ENCODE measurements around the gene BRCA2.
A peak's percentile ranks its signal among the peaks of the same experiment; 100 is the strongest.

Gene BRCA2

DNA sequence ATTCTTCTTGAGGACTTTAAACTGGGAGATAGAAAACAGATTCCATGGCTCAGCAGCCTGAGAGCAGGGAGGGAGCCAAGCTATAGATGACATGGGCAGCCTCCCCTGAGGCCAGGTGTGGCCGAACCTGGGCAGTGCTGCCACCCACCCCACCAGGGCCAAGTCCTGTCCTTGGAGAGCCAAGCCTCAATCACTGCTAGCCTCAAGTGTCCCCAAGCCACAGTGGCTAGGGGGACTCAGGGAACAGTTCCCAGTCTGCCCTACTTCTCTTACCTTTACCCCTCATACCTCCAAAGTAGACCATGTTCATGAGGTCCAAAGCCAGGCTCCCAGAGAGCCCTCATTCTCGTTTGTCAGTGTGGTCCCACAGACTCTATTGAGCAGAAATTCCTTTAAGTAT, 104.6 kb downstream of the BRCA2 start:
- DNase-seq (ENCODE audit: low read depth) = no peak
- no peak overlapping the region for H3K4me3 ChIP-seq (ENCODE audit: low read depth, low read length)

DNA sequence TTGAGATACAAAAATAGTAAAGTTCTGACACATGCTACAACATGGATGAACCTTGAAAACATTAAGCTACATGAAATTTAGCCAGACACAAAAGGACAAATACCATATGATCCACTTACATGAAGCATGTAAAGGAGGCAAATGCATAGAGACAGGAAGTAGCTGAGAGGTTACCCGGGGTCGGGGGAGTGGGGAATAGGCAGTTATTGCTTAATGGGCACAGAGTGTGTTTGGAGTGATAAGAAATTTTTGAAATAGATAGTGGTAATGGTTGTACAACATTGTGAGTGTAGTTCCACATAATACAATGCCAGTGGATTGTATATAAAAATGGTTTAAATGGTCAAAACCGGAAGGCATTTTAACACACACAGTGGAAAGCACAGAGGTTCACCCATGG, 108.3 kb downstream of the BRCA2 start:
- no peak overlapping the region for H3K4me3 ChIP-seq (ENCODE audit: low read depth, low read length)
- DNase-seq (ENCODE audit: low read depth) = no peak

DNA sequence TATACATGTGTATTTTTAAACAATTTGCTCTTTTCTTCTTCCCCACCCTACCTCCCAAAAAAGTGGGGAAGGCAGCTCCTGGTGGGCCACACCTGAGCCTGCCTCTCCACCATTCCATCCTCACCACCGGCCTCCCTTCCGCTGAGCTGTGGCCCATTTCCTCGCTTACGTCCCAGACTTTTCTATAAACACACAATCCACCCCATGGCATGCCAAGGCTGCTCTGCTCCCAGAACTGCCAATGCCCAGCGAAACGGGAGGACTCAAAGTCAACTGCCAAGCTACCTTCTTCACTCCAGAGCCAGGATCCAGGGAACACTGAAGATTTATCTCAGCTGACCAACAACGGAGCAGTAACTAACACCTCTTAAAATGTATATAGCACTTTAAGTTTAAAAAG, 109.8 kb downstream of the BRCA2 start:
- H3K4me3 ChIP-seq (ENCODE audit: low read depth, low read length) = no peak overlapping the region
- no peak for DNase-seq (ENCODE audit: low read depth)

DNA sequence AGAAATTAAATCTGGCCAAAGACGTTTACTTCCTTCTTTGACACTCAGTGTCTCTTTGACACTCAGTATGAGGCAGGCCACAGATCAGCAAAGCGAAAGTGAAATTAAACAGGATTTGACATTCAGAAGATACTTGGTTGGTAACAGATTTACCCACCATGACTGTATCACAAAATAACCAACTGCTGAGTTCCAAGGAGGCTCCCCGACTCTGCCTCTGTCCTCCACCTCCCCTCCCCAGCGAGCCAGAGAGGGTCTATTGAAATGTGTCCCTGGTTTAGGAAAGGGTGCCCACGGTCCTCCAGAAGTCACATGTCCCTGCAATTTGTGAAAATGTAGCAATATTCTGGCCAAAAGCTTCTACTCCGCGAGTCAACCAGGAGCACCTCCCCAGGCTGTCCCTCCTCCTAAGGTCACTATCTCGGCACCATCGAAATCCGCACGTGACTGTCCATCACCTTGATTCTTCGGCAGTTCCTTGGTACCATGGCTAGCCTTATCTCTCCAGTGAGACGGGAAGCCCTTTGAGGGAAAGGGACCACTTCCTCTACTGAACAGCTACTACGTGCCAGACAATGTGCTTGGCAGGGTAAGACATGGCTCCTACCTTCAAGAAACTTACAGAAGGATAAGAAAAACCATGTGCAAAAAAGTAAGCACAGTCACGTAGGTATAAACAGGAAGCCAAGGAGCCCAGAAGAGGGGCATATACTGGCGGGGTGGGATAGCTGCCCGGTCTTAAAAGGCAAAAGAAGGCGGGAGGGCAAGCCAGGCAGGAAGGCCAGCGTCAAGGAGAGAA, 111.1 kb downstream of the BRCA2 start:
- no peak for DNase-seq (ENCODE audit: low read depth)
- H3K4me3 ChIP-seq (ENCODE audit: low read depth, low read length) = peak overlapping the region; percentile 62

DNA sequence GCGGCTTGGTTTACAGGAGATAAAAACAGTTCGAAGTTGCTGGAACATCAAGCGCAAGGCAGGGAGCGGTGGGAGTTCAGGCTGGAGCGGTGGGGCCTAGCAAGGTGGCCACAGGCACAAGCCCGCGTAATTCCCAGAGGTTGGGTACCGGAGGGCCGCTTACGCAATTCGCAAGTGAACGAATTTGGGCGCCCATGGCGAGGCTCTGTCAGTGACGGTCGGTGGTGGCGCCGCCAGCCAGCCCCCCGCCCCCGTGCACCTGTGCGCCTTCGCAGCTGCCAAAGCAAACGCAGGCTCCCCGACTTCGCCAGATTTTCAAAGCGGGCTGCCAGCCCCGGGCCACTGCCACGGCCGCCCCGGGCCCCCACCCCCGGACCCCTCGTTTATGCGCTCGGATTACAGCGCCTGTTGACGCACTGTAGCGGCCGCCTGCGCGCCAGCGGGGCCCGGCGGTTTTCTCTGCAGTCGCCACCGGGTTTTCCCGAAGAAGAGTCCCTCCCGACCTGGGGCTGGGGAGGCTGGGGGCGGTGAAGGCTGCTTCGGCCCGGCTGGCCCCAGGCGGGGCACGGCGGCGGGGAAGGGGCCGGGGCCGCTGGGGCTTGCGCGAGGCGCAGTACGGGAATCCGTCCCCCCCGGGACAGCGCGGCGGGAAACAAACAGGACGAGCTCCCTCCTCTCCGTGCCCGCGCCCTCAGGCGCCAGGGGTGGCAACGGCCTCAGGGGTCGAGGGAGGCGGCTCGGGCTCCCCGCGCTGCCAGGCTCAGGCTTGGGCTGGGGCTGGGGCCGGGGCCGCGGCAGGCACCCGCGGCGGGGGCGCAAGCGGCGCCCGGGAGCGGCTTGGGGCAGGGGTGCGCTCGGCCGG, 111.9 kb downstream of the BRCA2 start:
- DNase-seq (ENCODE audit: low read depth) = no peak
- H3K4me3 ChIP-seq (ENCODE audit: low read depth, low read length) = peak overlapping the region; percentile 62

DNA sequence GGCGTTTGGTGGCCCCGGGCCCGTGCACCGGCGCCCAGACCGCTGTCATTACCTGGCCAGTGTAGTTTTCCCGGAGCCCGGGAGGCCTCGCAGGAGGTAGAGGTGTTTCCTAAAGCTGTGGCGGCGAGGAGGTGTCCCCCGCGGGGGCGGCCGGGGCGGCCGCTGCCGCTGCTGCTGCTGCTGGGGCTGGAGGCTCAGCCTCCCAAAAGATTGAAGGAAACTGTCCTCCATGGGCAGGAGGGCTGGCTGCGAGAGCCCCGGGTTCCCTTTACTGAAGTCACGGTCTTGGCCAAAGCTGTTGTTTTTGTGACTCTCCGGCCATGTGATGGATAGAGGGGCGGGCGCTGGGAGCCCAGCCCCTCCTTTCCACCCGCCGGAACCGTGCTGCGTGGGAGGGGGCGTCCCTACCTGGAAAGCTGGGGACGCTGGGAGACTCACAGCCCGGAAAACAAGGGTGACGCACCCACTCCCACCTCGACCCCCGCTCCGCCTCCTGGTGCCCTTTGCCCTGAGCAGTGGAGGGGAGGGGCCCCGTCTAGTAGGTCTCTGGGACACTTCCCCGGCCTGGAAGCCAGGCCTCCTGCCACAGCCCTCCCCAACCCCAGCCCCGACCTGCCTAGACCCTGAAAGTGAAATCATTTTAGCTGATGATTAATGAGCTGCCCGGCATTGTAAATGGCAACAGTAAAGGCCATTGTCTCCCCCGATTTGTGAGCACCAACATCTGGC, 112.7 kb downstream of the BRCA2 start, which contains the start of gene N4BP2L1:
Gene N4BP2L1 (minus strand): TSS at position 279 of the 729 bp plus-strand sequence. CDS start 48 bp downstream, at position 231.
- DNase-seq (ENCODE audit: low read depth) = no peak
- peak within 1 kb of the TSS; percentile 62 for H3K4me3 ChIP-seq (ENCODE audit: low read depth, low read length)

DNA sequence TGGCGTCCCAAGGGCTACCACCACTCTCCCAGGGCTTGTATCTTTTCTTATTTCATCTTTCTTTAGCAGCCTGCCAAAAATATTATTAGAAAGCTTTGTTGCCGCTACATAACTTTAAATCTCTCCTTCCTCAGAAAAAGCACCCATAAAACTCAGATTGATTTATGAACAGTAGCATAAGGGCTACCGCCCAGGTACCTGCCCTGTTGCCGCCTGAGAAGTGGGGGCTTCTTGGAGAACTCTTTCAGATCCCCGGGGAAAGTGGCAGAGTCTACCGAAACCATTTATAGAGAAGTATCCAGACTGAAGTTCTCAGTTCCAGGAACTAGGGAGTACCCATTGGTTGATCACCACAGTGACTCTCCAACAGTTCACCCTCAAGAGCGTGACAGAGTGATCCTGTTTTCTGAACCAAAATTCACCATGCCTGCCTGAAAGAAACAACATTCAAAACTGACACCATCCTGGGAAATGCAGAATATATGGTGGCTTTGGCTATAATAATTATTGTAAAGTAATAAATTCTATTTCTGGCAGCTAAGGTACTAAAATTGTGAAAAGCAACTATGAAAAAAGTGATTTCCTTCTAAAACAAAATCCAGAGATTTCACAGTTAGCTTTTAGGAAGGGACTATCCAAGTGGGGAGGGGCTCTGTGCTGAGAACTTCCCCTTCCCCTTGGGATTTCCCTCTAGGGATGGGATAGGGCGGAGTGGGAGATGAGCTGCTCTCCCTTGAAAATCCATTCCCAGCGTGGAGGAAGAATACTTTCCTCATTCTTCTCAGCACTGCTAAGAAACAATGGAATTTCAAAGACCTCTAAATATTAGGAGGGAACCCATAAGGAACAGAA, 113.5 kb downstream of the BRCA2 start:
- H3K4me3 ChIP-seq (ENCODE audit: low read depth, low read length) = peak overlapping the region; percentile 62
- no peak for DNase-seq (ENCODE audit: low read depth)

DNA sequence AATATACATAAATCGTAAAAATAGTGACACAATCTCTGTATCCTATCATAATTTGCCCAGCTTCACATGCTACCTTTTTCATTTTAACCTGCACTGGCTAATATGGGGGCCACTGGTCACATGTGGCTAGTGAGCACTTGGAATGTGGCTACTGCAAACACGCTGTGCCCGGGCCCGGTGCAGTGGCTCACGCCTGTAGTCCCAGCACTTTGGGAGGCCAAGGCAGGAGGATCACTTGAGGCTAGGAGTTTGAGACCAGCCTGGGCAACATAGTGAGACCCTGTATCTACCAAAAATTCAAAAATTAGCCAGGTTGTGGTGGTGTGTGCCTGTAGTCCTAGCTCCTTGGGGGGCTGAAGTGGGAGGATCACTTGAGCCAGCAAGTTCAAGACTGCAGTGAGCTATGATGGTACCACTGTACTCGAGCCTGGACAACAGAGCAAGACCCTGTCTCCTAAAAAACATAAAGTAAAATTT, 114.2 kb downstream of the BRCA2 start:
- H3K4me3 ChIP-seq (ENCODE audit: low read depth, low read length) = no peak overlapping the region
- DNase-seq (ENCODE audit: low read depth) = no peak

DNA sequence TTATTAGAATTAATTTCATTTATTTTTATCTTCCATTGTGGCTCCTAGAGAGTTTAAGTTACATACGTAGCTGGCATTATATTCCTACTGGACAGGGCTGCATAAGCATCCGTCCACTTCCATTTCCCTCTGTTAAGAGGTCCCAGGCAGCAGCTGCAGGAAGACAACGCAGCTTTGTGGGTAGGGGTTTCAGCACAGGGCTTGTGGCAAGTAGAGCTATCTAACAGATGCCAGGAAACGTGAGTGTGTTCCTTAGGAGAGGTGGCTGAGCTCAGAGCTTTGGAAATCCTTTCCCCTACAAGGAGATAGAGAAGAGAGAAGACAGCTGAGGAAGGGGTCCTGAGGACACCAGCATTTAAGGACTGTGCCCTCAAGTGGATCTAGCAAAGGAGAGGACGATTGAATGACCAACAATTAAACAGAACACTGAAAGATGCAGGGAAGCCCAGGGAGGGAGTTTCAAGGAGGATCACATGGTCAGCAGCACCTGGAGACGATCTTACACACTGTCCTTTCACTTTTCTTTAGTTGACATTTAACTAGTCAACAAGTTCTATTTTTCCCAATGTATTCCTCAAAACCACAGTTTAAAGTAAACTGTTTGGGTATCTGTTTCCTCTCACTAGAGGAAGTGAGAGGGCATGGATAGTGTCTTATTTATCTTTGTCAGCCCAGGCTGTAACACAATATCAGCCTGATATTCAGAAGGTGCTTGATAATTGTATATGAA, 114.9 kb downstream of the BRCA2 start:
- DNase-seq (ENCODE audit: low read depth) = no peak
- no peak overlapping the region for H3K4me3 ChIP-seq (ENCODE audit: low read depth, low read length)

DNA sequence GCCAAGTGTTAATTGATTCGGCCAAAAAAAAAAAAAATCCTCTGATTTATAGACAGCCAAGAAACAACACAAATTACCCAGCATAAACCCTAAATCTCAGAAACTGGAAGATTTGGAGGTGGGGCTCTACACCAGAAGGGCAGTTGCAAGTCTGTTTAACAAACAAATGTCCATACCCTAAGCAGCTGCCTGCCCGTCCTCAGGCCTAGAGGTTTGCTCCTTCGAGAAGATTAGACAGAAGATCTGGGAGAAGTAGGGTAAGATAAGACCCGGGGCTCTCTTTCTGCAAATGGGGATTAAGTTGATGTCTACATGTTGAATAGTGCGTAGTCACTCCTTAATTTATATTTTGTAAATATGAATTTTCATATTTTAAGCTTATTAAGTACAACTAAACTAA, 116.1 kb downstream of the BRCA2 start:
- no peak overlapping the region for H3K4me3 ChIP-seq (ENCODE audit: low read depth, low read length)
- DNase-seq (ENCODE audit: low read depth) = no peak

DNA sequence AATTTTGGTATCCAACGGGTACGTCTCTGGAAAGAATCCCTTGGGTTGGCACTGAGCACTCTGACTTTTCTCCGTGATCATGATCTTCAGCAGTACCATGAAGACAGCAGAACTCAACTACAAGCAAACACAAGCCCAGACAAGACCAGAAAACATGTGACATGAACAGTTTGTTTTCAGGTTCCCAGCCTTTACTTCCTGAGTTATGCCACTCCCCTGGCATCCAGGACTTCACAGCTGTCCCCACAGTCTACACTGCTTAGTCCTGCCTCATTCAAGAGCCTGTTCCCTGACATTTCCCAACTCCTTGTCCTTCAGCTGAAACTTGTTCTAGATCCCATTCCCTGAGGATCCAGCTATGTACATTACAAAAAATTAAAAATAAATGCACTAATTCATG, 117.5 kb downstream of the BRCA2 start:
- H3K4me3 ChIP-seq (ENCODE audit: low read depth, low read length) = no peak overlapping the region
- no peak for DNase-seq (ENCODE audit: low read depth)

DNA sequence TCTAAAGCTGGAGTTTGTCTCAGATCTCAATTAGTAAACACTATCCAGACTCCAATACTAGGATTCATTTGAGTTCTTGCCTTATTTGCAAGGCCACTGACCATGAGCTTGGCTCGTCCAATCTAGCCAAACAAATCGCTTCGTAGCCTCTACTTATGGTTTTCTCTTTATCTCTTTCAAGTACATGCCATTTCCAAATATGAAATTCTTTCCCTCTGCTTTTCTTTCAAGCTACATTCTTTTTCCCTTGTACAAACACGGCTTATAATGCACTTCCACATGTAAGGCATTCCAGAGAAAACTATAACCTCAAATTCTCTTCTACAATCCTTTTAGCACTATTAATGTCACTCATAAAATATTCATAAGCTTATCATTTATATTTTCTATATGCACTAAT, 123.6 kb downstream of the BRCA2 start:
- no peak overlapping the region for H3K4me3 ChIP-seq (ENCODE audit: low read depth, low read length)
- no peak for DNase-seq (ENCODE audit: low read depth)

DNA sequence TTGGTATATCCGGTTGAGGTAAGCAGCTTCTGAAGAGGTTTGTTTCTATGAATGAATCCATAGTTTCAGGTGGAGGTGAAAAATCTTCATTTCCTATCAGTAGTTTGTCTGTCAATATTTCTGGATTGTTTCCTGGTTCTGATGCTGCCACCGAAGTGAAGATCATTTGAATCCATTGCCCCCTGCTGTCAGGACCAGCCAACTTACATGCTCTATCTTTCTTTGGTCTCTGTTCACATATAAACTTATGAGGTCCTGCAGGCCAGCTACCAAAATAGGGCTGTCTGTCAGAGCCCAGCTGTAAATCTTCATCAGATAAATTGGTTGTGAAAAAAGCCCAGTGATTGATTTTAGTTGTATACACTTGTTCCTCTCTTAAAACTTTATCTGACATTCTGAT, 127.8 kb downstream of the BRCA2 start:
- no peak for DNase-seq (ENCODE audit: low read depth)
- H3K4me3 ChIP-seq (ENCODE audit: low read depth, low read length) = no peak overlapping the region

DNA sequence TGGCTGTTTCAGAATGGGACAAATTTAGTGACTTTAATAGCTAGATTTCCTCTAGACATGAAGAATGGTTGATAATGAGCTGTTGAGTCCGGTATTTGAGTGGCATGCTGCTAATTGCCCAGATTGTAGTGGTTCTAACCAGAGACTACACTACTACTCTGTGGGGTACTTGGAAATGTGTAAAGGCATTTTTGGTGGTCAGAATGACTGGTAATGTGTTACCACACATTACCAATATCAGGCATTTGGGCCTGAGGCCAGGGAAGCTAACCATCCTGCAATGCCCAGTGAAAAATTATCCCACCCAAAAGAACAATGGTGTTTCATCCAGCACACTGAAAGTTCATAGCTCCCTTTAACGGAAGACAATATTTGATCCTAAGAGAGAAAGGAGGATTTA, 130.2 kb downstream of the BRCA2 start:
- DNase-seq (ENCODE audit: low read depth) = no peak
- no peak overlapping the region for H3K4me3 ChIP-seq (ENCODE audit: low read depth, low read length)

DNA sequence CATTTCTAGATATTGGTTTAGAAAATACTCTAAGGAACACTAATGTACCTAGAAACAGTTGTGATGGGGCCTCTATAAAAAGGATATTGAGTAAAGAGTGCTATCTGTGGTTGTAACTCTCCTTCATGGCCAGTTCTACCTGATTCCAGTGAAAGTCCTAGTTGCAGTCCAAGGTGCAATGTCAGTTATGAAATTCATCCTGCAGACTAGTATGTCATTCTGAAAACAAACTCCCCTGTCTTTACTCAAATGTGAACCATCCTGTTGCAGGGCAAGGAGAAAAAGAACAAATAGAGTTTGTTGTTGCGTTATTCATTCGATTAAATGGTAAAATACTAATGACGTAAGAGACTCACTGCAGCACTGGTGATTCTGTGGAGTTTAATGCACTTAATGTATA, 130.9 kb downstream of the BRCA2 start:
- DNase-seq (ENCODE audit: low read depth) = no peak
- no peak overlapping the region for H3K4me3 ChIP-seq (ENCODE audit: low read depth, low read length)

DNA sequence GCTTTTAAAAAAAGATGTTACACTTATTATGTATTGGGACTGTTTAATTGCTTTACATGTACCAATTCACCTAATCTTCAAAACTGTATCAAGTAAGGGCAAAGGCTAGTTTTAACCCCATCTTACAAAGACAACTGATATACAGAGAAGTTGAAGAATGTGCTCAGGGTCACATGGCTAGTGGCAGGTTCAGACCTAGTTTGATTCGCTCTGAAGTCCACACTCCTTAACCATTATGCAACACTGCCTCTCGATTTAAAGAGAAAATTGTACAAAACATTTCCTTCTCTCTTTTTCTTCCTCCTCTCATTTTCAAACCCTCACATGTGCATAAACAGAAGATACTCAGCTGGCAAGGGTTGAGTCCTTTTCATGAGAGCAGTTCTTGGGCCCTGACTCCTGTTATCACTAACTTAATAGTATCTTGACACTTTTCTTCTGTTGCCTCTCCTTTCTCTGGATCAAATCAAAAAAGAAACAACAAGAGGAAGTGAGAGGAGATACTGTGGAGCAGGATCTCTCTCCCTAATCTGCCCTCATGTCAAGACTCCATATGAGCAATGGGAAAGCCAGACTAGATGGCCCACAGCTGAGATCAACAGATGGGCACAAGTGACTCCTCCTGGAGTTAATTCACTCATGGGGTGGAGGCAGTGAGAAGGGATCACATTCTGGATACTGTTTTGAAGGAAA, 131.6 kb downstream of the BRCA2 start:
- DNase-seq (ENCODE audit: low read depth) = no peak
- H3K4me3 ChIP-seq (ENCODE audit: low read depth, low read length) = no peak overlapping the region

DNA sequence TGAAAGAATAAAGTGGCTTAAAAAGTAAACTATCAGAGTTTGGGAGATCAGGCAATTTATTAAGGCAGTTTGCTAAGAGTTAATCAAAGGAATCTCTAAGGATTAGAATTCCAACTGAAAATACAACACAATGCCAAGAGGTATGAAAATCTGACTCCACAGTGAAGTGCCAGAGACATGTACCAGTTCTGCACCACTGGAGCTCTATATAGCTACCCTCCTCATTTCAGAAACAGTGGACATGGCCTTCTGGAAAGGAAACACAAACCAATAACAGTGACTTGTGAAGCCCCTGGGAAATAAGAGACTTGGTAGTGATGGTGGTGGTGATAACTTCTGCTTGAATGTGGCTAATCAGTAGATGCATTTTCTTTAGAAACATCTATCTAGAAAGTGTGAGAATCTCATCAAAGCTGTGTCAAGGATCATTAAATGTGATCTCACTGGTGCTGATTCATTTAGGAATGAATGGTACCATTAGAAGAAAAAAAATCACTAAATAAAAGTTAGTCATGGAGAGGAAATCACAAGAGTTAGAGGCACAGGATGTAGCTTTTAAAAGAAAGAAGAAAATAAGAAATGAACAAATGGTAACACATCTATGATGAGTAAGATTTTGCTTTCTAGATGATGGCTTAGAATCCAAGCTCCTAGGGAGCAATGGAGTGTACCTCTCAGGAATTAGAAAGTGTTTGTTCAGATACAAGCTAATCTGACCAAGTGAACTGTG, 132.8 kb downstream of the BRCA2 start:
- no peak overlapping the region for H3K4me3 ChIP-seq (ENCODE audit: low read depth, low read length)
- DNase-seq (ENCODE audit: low read depth) = no peak

Data from skeletal muscle cell (primary cell).